Activated CD4-positive, alpha-beta T cell treated with anti-CD3 and anti-CD28 coated beads for 36 hours (primary cell): ENCODE data around the gene SKA3. TPM values are rescaled to one million over a fixed set of nuclear protein-coding genes. Genes with fewer than 3 reads are reported as not detected.
A peak's percentile ranks its signal among the peaks of the same experiment; 100 is the strongest.
"Not testable (repeated sequence)": the region's sequence is repeated elsewhere in the genome, so short reads cannot be mapped to it uniquely, and the experiment has no call there.

Source experiments
- ATAC-seq: fragments of 200-7000 bp; cut with Tn5 transposase; one replicate; pipeline ENCODE4 v1.10.0; 2021; ENCODE audit warnings: mild to moderate bottlenecking, moderate library complexity
- CTCF ChIA-PET: fragments of 350-600 bp; sonication (Branson Sonifier 250); formaldehyde crosslinking; loops from one replicate; lab custom pipeline; 2021; ENCODE audit warnings: antibody characterized with exemption; lab: Charles Lee
- POLR2A ChIA-PET: fragments of 350-600 bp; sonication (Branson Sonifier 250); formaldehyde crosslinking; loops from one replicate; lab custom pipeline; 2021; ENCODE audit warnings: antibody characterized with exemption, inconsistent platforms; lab: Charles Lee
- DNase-seq: peaks from one replicate; pipeline ENCODE4 v3.0.0-alpha.2; 2020
- H3K27ac Mint-ChIP-seq: one replicate; pipeline ENCODE4 v1.8.0; 2021; ENCODE audit warnings: mixed read lengths
- H3K27me3 Mint-ChIP-seq: one replicate; pipeline ENCODE4 v1.8.0; 2021; ENCODE audit warnings: mixed read lengths
- H3K36me3 Mint-ChIP-seq: one replicate; pipeline ENCODE4 v1.8.0; 2021; ENCODE audit warnings: low read depth, mixed read lengths
- H3K4me1 Mint-ChIP-seq: one replicate; pipeline ENCODE4 v1.8.0; 2021; ENCODE audit warnings: mixed read lengths
- H3K4me3 Mint-ChIP-seq: one replicate; pipeline ENCODE4 v1.8.0; 2021; ENCODE audit warnings: mild to moderate bottlenecking, moderate library complexity, mixed read lengths
- H3K9me3 Mint-ChIP-seq: one replicate; pipeline ENCODE4 v1.8.0; 2021; ENCODE audit warnings: low read depth, mixed read lengths
- intact Hi-C, 2 experiments: fragments of 100-400 bp; cut with DNase I in 1 of 2; cut with micrococcal nuclease in 1 of 2; formaldehyde crosslinking; loops; one replicate each; pipeline versions ENCODE4 v1.14.2 to v1.15.1; 2022 to 2024; cut with DNase I, micrococcal nuclease
- total RNA-seq, 2 experiments: library from RNA; stranded (reverse); gene quantifications; one replicate each; pipeline ENCODE4 v1.2.3, GENCODE V29; 2021

The SKA3 gene
- total RNA-seq, 2 experiments from 2014 or later: 40.7 to 53.7 TPM

DNA sequence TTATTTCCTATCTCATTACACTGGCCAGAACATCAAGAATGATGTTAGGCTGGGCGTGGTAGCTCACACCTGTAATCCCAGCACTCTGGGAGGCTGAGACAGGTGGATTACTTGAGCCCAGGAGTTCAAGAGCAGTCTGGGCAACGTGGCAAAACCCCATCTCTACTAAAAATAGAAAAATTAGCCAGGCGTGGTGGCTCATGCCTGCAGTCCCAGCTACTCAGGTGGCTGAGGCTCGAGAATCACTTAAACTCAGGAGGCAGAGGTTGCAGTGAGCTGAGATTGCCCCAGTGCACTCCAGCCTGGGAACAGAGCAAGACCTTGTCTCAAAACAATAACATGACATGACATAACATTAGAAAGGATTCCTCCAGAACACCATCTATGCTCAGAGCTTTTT lies 10.7 kb downstream of the SKA3 start:
- ATAC-seq, H3K4me3 Mint-ChIP-seq, H3K27ac Mint-ChIP-seq, intact Hi-C loops, DNase-seq, H3K9me3 Mint-ChIP-seq, H3K27me3 Mint-ChIP-seq, H3K4me1 Mint-ChIP-seq, POLR2A ChIA-PET: not testable (repeated sequence)
- peaks cover 27% of the 10 kb centered on the region for H3K36me3 Mint-ChIP-seq
- CTCF ChIA-PET: interaction anchor here (0.5 to 1.2 kb wide), 4 partner anchors 10 to 280 kb away, joined by 3 to 5 read pairs (median 3); no protein-coding TSS in a partner anchor

DNA sequence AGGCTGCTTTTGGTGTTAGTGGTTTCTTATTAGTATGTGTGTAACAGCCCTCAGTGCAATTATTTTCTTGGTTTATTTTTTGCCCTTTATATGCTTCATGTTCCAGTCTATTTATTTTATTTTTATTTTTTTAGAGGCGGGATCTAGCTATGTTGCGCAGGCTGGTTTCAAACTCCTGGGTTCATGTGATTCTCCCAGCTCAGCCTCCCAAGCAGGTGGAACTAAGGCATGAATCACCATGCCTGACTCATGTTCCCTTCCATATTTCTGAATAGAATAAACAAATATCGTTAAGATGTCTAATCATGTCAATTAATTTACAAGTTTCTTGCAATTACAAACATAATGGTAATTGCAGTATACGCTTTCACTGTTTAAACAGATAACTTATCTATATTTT lies 11.7 kb downstream of the SKA3 start:
- no peaks in the 10 kb centered on the region for H3K27me3 Mint-ChIP-seq
- H3K36me3 Mint-ChIP-seq: peaks cover 29% of the 10 kb centered on the region
- DNase-seq: no peak
- no peak overlapping the region for H3K27ac Mint-ChIP-seq
- no peaks in the 10 kb centered on the region for H3K4me1 Mint-ChIP-seq
- intact Hi-C loops: no loop called here
- POLR2A ChIA-PET: no interaction called here
- CTCF ChIA-PET: no interaction called here
- H3K4me3 Mint-ChIP-seq: no peak overlapping the region
- ATAC-seq: no peak
- H3K9me3 Mint-ChIP-seq: no peaks in the 10 kb centered on the region

DNA sequence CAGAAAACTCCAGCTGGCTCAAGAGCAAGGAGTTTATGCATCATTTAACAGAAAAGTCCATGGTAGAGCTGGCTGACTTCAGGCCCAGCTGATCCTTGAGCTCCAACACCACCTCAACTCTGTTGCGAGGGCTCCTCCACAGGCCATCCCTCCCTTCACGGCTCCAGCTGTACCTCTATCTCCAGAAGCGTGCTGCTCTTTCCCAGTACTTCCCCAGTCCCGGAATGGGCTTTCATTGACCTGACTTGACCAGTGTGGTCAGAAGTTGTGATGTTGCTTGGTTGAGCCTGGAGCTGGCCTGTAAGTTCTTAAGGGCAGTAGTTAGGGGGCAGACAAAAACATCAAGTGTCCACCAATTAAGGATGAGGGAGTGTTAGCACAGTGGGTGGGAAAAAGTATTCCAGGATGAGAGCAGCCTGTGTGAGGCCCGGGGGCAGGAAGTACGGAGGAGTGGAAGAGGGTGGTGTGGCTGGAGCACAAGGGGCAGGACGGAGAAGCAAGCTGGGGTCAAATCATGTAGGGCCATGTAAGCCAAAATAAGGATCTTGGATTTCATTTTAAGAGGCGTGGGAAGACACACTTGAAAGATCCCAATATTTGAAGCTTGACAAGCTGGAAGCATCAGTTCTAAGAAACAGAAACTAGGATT lies 24.0 kb downstream of the SKA3 start:
- H3K27me3 Mint-ChIP-seq: no peaks in the 10 kb centered on the region
- H3K36me3 Mint-ChIP-seq: peaks cover 17% of the 10 kb centered on the region
- H3K27ac Mint-ChIP-seq: no peak overlapping the region
- CTCF ChIA-PET: no interaction called here
- peaks cover 12% of the 10 kb centered on the region for H3K4me1 Mint-ChIP-seq
- ATAC-seq (no peak), DNase-seq (no peak)
- POLR2A ChIA-PET: no interaction called here
- intact Hi-C loops: no loop called here
- no peak overlapping the region for H3K4me3 Mint-ChIP-seq
- H3K9me3 Mint-ChIP-seq: no peaks in the 10 kb centered on the region

- H3K4me1 Mint-ChIP-seq: peaks cover 12% of the 10 kb centered on the region
- peaks cover 21% of the 10 kb centered on the region for H3K36me3 Mint-ChIP-seq
- DNase-seq (no peak), ATAC-seq (no peak)
- no peaks in the 10 kb centered on the region for H3K9me3 Mint-ChIP-seq
- CTCF ChIA-PET: interaction anchor here (0.7 to 1.4 kb wide), 6 partner anchors 11 to 1477 kb away, joined by 3 to 7 read pairs (median 4); no protein-coding TSS in a partner anchor
- no peak overlapping the region for H3K27ac Mint-ChIP-seq
- intact Hi-C loops: no loop called here
- no peak overlapping the region for H3K4me3 Mint-ChIP-seq
- POLR2A ChIA-PET: interaction anchor here (0.6 kb wide), 1 partner anchor 129 kb away, joined by 3 read pairs; no protein-coding TSS in a partner anchor
- no peaks in the 10 kb centered on the region for H3K27me3 Mint-ChIP-seq
Observed at GRCh38 chr13:21150013-21150412, 26.3 kb downstream of the SKA3 start.

DNA sequence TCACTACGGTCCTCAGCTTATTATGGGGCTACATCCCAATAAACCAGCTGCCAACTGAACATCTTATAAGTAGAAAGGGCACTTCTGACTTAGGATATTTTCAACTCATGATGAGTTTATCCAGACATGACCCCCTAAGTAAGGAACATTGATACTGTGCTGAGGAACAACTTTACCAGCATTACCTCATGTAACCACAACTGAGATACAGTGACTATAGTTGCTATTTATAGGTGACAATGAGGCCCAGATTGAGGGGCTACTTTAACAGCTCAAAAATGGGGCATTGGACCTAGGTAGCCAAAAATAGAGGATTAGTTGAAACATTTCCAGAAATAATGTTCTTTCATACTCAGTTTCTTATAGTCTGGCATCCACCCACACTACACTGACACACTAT lies 26.8 kb downstream of the SKA3 start:
- ChIA-PET CTCF (interaction anchor here (0.6 to 1.4 kb wide), 7 partner anchors 12 to 961 kb away, joined by 3 to 7 read pairs (median 4); no protein-coding TSS in a partner anchor), POLR2A (interaction anchor here (0.6 kb wide), 1 partner anchor 128 kb away, joined by 3 read pairs; no protein-coding TSS in a partner anchor)
- intact Hi-C loops: no loop called here

GRCh38 chr13:21148557-21149258 lies 27.6 kb downstream of the SKA3 start:
- ChIA-PET CTCF (interaction anchor here (0.6 to 1.4 kb wide), 5 partner anchors 13 to 329 kb away, joined by 3 to 7 read pairs (median 4); no protein-coding TSS in a partner anchor), POLR2A (interaction anchor here (0.6 kb wide), 1 partner anchor 227 kb away, joined by 3 read pairs; no protein-coding TSS in a partner anchor)
- Mint-ChIP-seq H3K4me3 (no peak overlapping the region), H3K9me3 (no peaks in the 10 kb centered on the region), H3K27ac (peak overlapping the region; percentile 16), H3K27me3 (no peaks in the 10 kb centered on the region), H3K36me3 (peaks cover 23% of the 10 kb centered on the region), H3K4me1 (peaks cover 19% of the 10 kb centered on the region)
- no peak for ATAC-seq
- intact Hi-C loops: no loop called here
- no peak for DNase-seq

More for the DNA sequence above, 26.8 kb downstream of the SKA3 start:
- Mint-ChIP-seq H3K9me3 (no peaks in the 10 kb centered on the region), H3K27ac (peak overlapping the region; percentile 21), H3K4me1 (peaks cover 15% of the 10 kb centered on the region), H3K4me3 (no peak overlapping the region), H3K27me3 (no peaks in the 10 kb centered on the region), H3K36me3 (peaks cover 19% of the 10 kb centered on the region)
- DNase-seq: no peak
- peak; percentile 34 for ATAC-seq

- H3K27me3 Mint-ChIP-seq: no peaks in the 10 kb centered on the region
- DNase-seq (no peak), ATAC-seq (no peak)
- no peaks in the 10 kb centered on the region for H3K9me3 Mint-ChIP-seq
- no peak overlapping the region for H3K4me3 Mint-ChIP-seq
- peaks cover 32% of the 10 kb centered on the region for H3K36me3 Mint-ChIP-seq
- CTCF ChIA-PET: no interaction called here
- peak overlapping the region; percentile 52 for H3K27ac Mint-ChIP-seq
- POLR2A ChIA-PET: interaction anchor here (1.1 kb wide), 1 partner anchor 28 kb away, joined by 3 read pairs; no protein-coding TSS in a partner anchor
- intact Hi-C loops: no loop called here
- peaks cover 28% of the 10 kb centered on the region for H3K4me1 Mint-ChIP-seq
Observed at GRCh38 chr13:21147827-21148226, 28.5 kb downstream of the SKA3 start.

GRCh38 chr13:21142766-21143165 lies 33.6 kb downstream of the SKA3 start:
- H3K9me3 Mint-ChIP-seq: no peaks in the 10 kb centered on the region
- H3K27ac Mint-ChIP-seq: peak overlapping the region; percentile 64
- no peaks in the 10 kb centered on the region for H3K27me3 Mint-ChIP-seq
- peak overlapping the region; percentile 93 for H3K4me3 Mint-ChIP-seq
- peaks cover 48% of the 10 kb centered on the region for H3K36me3 Mint-ChIP-seq
- H3K4me1 Mint-ChIP-seq: peaks cover 34% of the 10 kb centered on the region
- intact Hi-C loops: no loop called here
- ATAC-seq (no peak), DNase-seq (no peak)
- CTCF ChIA-PET: interaction anchor here (0.6 kb wide), 1 partner anchor 31 kb away, joined by 3 read pairs; no protein-coding TSS in a partner anchor
- POLR2A ChIA-PET: interaction anchor here (1.0 kb wide), 1 partner anchor 34 kb away, joined by 3 read pairs; the partner anchor contains the start of genes MRPL57 and SKA3

- ATAC-seq (no peak), DNase-seq (no peak)
- ChIA-PET POLR2A (no interaction called here), CTCF (interaction anchor here (0.9 kb wide), 1 partner anchor 41 kb away, joined by 4 read pairs; no protein-coding TSS in a partner anchor)
- peak overlapping the region; percentile 98 for H3K27ac Mint-ChIP-seq
- H3K36me3 Mint-ChIP-seq: peaks cover 32% of the 10 kb centered on the region
- peaks cover 2% of the 10 kb centered on the region for H3K27me3 Mint-ChIP-seq
- no peaks in the 10 kb centered on the region for H3K9me3 Mint-ChIP-seq
- intact Hi-C loops: no loop called here
- H3K4me1 Mint-ChIP-seq: peaks cover 29% of the 10 kb centered on the region
- H3K4me3 Mint-ChIP-seq: peak overlapping the region; percentile 93
Observed at GRCh38 chr13:21139374-21139773, 37.0 kb downstream of the SKA3 start.

DNA sequence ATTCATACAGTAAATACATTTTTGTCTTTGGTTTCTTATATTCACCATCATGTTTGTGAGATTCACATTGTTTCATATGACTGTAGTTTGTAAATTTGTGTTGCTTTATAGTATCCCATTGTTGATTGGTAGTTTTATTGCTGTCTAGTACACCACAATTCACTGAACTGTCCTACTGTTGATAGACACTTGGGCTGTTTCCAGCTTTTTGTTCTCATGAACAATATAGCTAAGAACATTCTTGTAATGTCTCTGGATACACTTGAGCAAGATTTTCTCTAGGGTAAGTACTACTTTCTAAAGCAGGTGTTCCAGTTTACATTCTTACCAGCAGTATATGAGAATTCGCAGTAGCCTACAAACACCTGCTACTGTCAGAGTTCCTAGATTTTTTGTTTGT lies 37.8 kb downstream of the SKA3 start:
- peak overlapping the region; percentile 93 for H3K4me3 Mint-ChIP-seq
- intact Hi-C loops: no loop called here
- H3K4me1 Mint-ChIP-seq: peaks cover 25% of the 10 kb centered on the region
- peaks cover 28% of the 10 kb centered on the region for H3K36me3 Mint-ChIP-seq
- CTCF ChIA-PET: interaction anchor here (0.9 kb wide), 1 partner anchor 41 kb away, joined by 4 read pairs; no protein-coding TSS in a partner anchor
- H3K9me3 Mint-ChIP-seq: no peaks in the 10 kb centered on the region
- H3K27ac Mint-ChIP-seq: peak overlapping the region; percentile 60
- ATAC-seq (no peak), DNase-seq (no peak)
- POLR2A ChIA-PET: no interaction called here
- H3K27me3 Mint-ChIP-seq: peaks cover 2% of the 10 kb centered on the region

DNA sequence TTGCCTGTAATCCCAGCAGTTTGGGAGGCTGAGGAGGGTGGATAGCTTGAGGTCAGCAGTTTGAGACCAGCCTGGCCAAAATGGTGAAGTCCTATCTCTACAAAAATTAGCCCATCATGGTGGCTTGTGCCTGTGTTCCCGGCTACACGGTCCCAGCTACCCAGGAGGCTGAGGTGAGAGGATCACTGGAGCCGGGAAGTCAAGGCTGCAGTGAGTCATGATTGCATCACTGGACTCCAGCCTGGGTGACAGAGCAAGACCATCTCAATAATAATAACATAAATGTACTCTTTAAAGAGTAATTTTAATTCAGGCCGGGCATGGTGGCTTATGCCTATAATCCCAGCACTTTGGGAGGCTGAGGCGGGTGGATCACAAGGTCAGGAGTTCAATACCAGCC lies 38.7 kb downstream of the SKA3 start:
- intact Hi-C loops: no loop called here
- ChIA-PET CTCF (interaction anchor here (1.0 kb wide), 2 partner anchors 27 to 42 kb away, joined by 3 read pairs; no protein-coding TSS in a partner anchor), POLR2A (interaction anchor here (0.6 kb wide), 1 partner anchor 234 kb away, joined by 6 read pairs; no protein-coding TSS in a partner anchor)
- peaks cover 17% of the 10 kb centered on the region for H3K4me1 Mint-ChIP-seq
- ATAC-seq (no peak), DNase-seq (no peak)
- H3K27ac Mint-ChIP-seq: no peak overlapping the region
- H3K27me3 Mint-ChIP-seq: peaks cover 8% of the 10 kb centered on the region
- no peaks in the 10 kb centered on the region for H3K9me3 Mint-ChIP-seq
- H3K36me3 Mint-ChIP-seq: peaks cover 19% of the 10 kb centered on the region
- H3K4me3 Mint-ChIP-seq: no peak overlapping the region
